IMR-90 (cell line): ENCODE results near the gene DYNC2LI1. TPM values are rescaled to one million over a fixed set of nuclear protein-coding genes. Genes with fewer than 3 reads are reported as not detected.

Experiments
- ATAC-seq: fragments of 200-7000 bp; cut with Tn5 transposase; 2 replicates; pipeline ENCODE4 v1.9.1; 2020; ENCODE audit warnings: low read depth, mild to moderate bottlenecking, moderate library complexity
- BruUV-seq: library from RNA; stranded (reverse); fragments of 400-500 nt; replicated peaks from 2 replicates; lab custom pipeline; 2021; lab: Mats Ljungman, UMichigan
- CTCF ChIA-PET: fragments of 300-600 bp; formaldehyde crosslinking; extraction: SDS; loops from one replicate; lab custom pipeline; 2021; ENCODE audit warnings: antibody characterized with exemption; lab: Yijun Ruan, JAX
- POLR2A ChIA-PET: fragments of 300-600 bp; sonication (Branson Sonifier 250); formaldehyde crosslinking; loops from one replicate; lab custom pipeline; 2022; ENCODE audit warnings: antibody characterized with exemption; ENCODE audit not compliant: unreplicated experiment; lab: Charles Lee
- DNase-seq: peaks from one replicate; pipeline ENCODE4 v3.0.0; 2013
- H2AFZ ChIP-seq: replicated peaks from 2 replicates; pipeline ENCODE3; 2013; ENCODE audit warnings: low read length, mild to moderate bottlenecking; ENCODE audit not compliant: poor library complexity
- H2AK5ac ChIP-seq: 2 replicates; pipeline ENCODE4 v1.6.1; 2013; ENCODE audit warnings: low read depth, low read length, inconsistent platforms
- H2AK9ac ChIP-seq: replicated peaks from 2 replicates; pipeline ENCODE3; 2013; ENCODE audit warnings: mild to moderate bottlenecking, low read depth, low read length, moderate library complexity; ENCODE audit not compliant: poor library complexity
- H2BK120ac ChIP-seq: 2 replicates; pipeline ENCODE4 v1.6.1; 2013; ENCODE audit warnings: low read depth, low read length, inconsistent platforms
- H2BK15ac ChIP-seq: 3 replicates; pipeline ENCODE4 v1.6.1; 2013; ENCODE audit warnings: low read depth, low read length, inconsistent platforms
- H2BK20ac ChIP-seq: 2 replicates; pipeline ENCODE4 v1.6.1; 2013; ENCODE audit warnings: low read depth, mild to moderate bottlenecking, inconsistent platforms, low read length, moderate library complexity
- H2BK5ac ChIP-seq: 2 replicates; pipeline ENCODE4 v1.6.1; 2013; ENCODE audit warnings: mild to moderate bottlenecking, low read depth, low read length, inconsistent platforms; ENCODE audit not compliant: poor library complexity, severe bottlenecking
- H3K14ac ChIP-seq: replicated peaks from 2 replicates; pipeline ENCODE4 v1.6.1; 2013; ENCODE audit warnings: low read depth, low read length, inconsistent platforms
- H3K18ac ChIP-seq: 2 replicates; pipeline ENCODE4 v1.6.1; 2013; ENCODE audit warnings: low read depth, low read length, control low read depth
- H3K23ac ChIP-seq: 2 replicates; pipeline ENCODE4 v1.6.1; 2013; ENCODE audit warnings: low read depth, low read length, inconsistent platforms
- H3K27ac ChIP-seq: 2 replicates; pipeline ENCODE4 v1.5.1; 2013; ENCODE audit warnings: mild to moderate bottlenecking, control low read depth, low read length; ENCODE audit not compliant: insufficient read depth
- H3K27me3 ChIP-seq: 2 replicates; pipeline ENCODE4 v1.6.1; 2013; ENCODE audit warnings: low read length; ENCODE audit not compliant: control insufficient read depth, insufficient read depth
- H3K36me3 ChIP-seq: 2 replicates; pipeline ENCODE4 v1.6.1; 2013; ENCODE audit warnings: low read length, mixed read lengths; ENCODE audit not compliant: control insufficient read depth, insufficient read depth
- H3K4ac ChIP-seq: 2 replicates; pipeline ENCODE4 v1.6.1; 2013; ENCODE audit warnings: low read depth, low read length, inconsistent platforms
- H3K4me1 ChIP-seq: 2 replicates; pipeline ENCODE4 v1.6.1; 2013; ENCODE audit warnings: low read length, mixed read lengths; ENCODE audit not compliant: control insufficient read depth, insufficient read depth
- H3K4me2 ChIP-seq: 2 replicates; pipeline ENCODE4 v1.6.1; 2013; ENCODE audit warnings: low read depth, mild to moderate bottlenecking, control low read depth, low read length, moderate library complexity
- H3K4me3 ChIP-seq: 2 replicates; pipeline ENCODE4 v1.5.1; 2013; ENCODE audit warnings: low read depth, mild to moderate bottlenecking, control low read depth, low read length, moderate library complexity; ENCODE audit not compliant: insufficient read depth
- H3K56ac ChIP-seq: 2 replicates; pipeline ENCODE4 v1.6.1; 2013; ENCODE audit warnings: low read length, inconsistent platforms; ENCODE audit not compliant: insufficient read depth; ENCODE audit errors: extremely low read depth
- H3K79me1 ChIP-seq, 2 experiments: 2 replicates each; pipeline ENCODE4 v1.6.1; 2013; ENCODE audit warnings: low read length in 2 of 2, inconsistent platforms in 1 of 2, low read depth in 1 of 2
- H3K9ac ChIP-seq: 2 replicates; pipeline ENCODE4 v1.6.1; 2013; ENCODE audit warnings: low read depth, low read length, control low read depth
- H3K9me1 ChIP-seq: 2 replicates; pipeline ENCODE4 v1.6.1; 2013; ENCODE audit warnings: low read length, inconsistent platforms; ENCODE audit not compliant: insufficient read depth
- H3K9me3 ChIP-seq: 2 replicates; pipeline ENCODE4 v1.6.1; 2013; ENCODE audit warnings: low read length; ENCODE audit not compliant: control insufficient read depth, insufficient read depth
- H4K20me1 ChIP-seq: 2 replicates; pipeline ENCODE4 v1.6.1; 2013; ENCODE audit warnings: low read length, inconsistent platforms; ENCODE audit not compliant: insufficient read depth
- H4K5ac ChIP-seq: 2 replicates; pipeline ENCODE4 v1.6.1; 2013; ENCODE audit warnings: mild to moderate bottlenecking, low read depth, low read length, control low read depth
- H4K8ac ChIP-seq, 2 experiments: 2 replicates each; pipeline ENCODE4 v1.6.1; 2013; ENCODE audit warnings: low read depth in 2 of 2, low read length in 2 of 2, control low read depth in 1 of 2, inconsistent platforms in 1 of 2
- H4K91ac ChIP-seq: 2 replicates; pipeline ENCODE4 v1.6.1; 2013; ENCODE audit warnings: low read depth, low read length, inconsistent platforms; ENCODE audit not compliant: insufficient read depth
- BHLHE40 ChIP-seq: fragments of 150-350 bp; IDR thresholded peaks from 2 replicates; pipeline ENCODE4 v1.6.1; 2016; ENCODE audit warnings: mild to moderate bottlenecking, low read depth, low read length
- CEBPB ChIP-seq: IDR thresholded peaks from 2 replicates; pipeline ENCODE4 v1.6.1; 2012; ENCODE audit warnings: low read depth, low read length, improper control_type of control experiment
- CHD1 ChIP-seq: IDR thresholded peaks from 2 replicates; pipeline ENCODE4 v1.6.1; 2012; ENCODE audit warnings: low read depth, low read length, improper control_type of control experiment
- FOS ChIP-seq: fragments of 150-350 bp; IDR thresholded peaks from 2 replicates; pipeline ENCODE4 v1.6.1; 2016; ENCODE audit warnings: low read depth, low read length
- MAFK ChIP-seq: IDR thresholded peaks from 2 replicates; pipeline ENCODE4 v1.6.1; 2012; ENCODE audit warnings: low read depth, low read length, improper control_type of control experiment
- MAZ ChIP-seq: IDR thresholded peaks from 2 replicates; pipeline ENCODE4 v1.6.1; 2012; ENCODE audit warnings: low read depth, mild to moderate bottlenecking, low read length, improper control_type of control experiment, moderate library complexity, borderline replicate concordance
- MXI1 ChIP-seq: IDR thresholded peaks from 2 replicates; pipeline ENCODE4 v1.6.1; 2012; ENCODE audit warnings: low read depth, mild to moderate bottlenecking, low read length, moderate library complexity, borderline replicate concordance
- NFE2L2 ChIP-seq: fragments of 150-350 bp; IDR thresholded peaks from 2 replicates; pipeline ENCODE4 v1.6.1; 2016; ENCODE audit warnings: low read depth, mild to moderate bottlenecking, low read length
- POLR2A ChIP-seq: IDR thresholded peaks from 2 replicates; pipeline ENCODE4 v1.6.1; 2012; ENCODE audit warnings: mild to moderate bottlenecking, low read depth, low read length
- RAD21 ChIP-seq: IDR thresholded peaks from 2 replicates; pipeline ENCODE4 v1.6.1; 2012; ENCODE audit warnings: low read length, improper control_type of control experiment
- RCOR1 ChIP-seq: IDR thresholded peaks from 2 replicates; pipeline ENCODE4 v1.6.1; 2012; ENCODE audit warnings: mild to moderate bottlenecking, low read length, improper control_type of control experiment; ENCODE audit not compliant: insufficient replicate concordance
- RFX5 ChIP-seq: IDR thresholded peaks from 2 replicates; pipeline ENCODE4 v1.8.0; 2012; ENCODE audit warnings: low read depth, mild to moderate bottlenecking, low read length, moderate library complexity
- SMC3 ChIP-seq: fragments of 150-350 bp; IDR thresholded peaks from 2 replicates; pipeline ENCODE4 v1.6.1; 2016; ENCODE audit warnings: low read depth, mild to moderate bottlenecking, antibody characterized with exemption, low read length, moderate library complexity
- WGBS, 2 experiments: methylation state at CpG; one replicate each; pipeline versions ENCODE4 v1.1.5 to v1.1.7; 2013; ENCODE audit warnings: missing lambda C conversion rate in 2 of 2; ENCODE audit not compliant: insufficient read length in 1 of 2; ENCODE audit errors: extremely low coverage in 2 of 2; 5-methylcytosine and 5-hydroxymethylcytosine counted together
- dilution Hi-C: fragments of 300-500 bp; cut with HindIII; formaldehyde crosslinking; loops from one replicate; pipeline ENCODE4 v1.14.3; 2018; ENCODE audit warnings: low sequenced_read_pairs; ENCODE audit not compliant: unreplicated experiment
- in situ Hi-C: fragments of 300-500 bp; cut with MboI; formaldehyde crosslinking; loops from 3 replicates; pipeline ENCODE4 v1.14.3; 2019; ENCODE audit warnings: low sequenced_read_pairs, inconsistent platforms, mixed read lengths
- intact Hi-C: fragments of 100-400 bp; cut with micrococcal nuclease; formaldehyde crosslinking; loops from 2 replicates; pipeline ENCODE4 v1.10.0; 2022
- polyA plus RNA-seq, 3 experiments: library from polyadenylated mRNA; depleted of rRNA; stranded (reverse); fragments of >200 nt; gene quantifications; 2 replicates each; pipeline ENCODE4 v1.2.3, GENCODE V29; 2012; ENCODE audit warnings: low replicate concordance in 1 of 3
- total RNA-seq: library from RNA; depleted of rRNA; stranded (reverse); fragments of >200 nt; gene quantifications from 2 replicates; pipeline ENCODE4 v1.2.3, GENCODE V29; 2012
- TF ChIP-seq, protein P1 (sequence below): conservative IDR thresholded peaks from 2 replicates; pipeline ENCODE4 v1.5.1; 2012; ENCODE audit warnings: mild to moderate bottlenecking, low read depth, low read length, improper control_type of control experiment

The DYNC2LI1 gene
- total and polyA plus RNA-seq, 2 of the 4 experiments (the other 2 are of a cell fraction): 5.2 to 10.4 TPM

DNA sequence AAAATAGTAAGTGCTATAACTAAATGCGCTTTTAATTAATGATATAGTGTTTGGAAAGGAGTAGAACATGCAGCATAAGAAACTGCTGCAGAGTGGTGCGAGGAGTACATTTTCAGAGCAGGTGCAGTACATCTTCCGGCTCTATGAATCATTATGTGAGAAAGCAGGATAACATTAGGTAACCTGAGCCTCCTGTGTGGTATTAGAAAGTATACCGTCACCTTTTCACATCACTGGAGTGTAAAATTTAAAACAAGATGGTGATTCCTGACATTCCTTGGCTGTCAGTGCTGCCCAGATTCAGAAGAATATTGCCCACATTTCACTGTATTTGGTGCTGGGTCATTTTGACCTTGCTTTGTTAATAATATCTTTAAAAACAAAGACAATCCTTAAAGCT lies 7.8 kb upstream of the DYNC2LI1 start:
- no peaks in the 10 kb centered on the region for H4K20me1 ChIP-seq

More for the DNA sequence above, 7.8 kb upstream of the DYNC2LI1 start:
- Histone ChIP-seq H2AK9ac (no peak overlapping the region), H4K91ac (no peak overlapping the region), H3K56ac (no peak overlapping the region), H3K27me3 (no peaks in the 10 kb centered on the region), H2BK20ac (no peak overlapping the region), H3K4ac (no peak overlapping the region), H3K79me1 (no peaks in the 10 kb centered on the region), H3K36me3 (peaks cover 3% of the 10 kb centered on the region), H2AFZ (no peak overlapping the region), H3K27ac (no peak overlapping the region), H2BK120ac (no peak overlapping the region), H3K14ac (no peak overlapping the region), H3K9me1 (no peaks in the 10 kb centered on the region; the same call in 1 of the 2 replicates), H3K23ac (no peak overlapping the region), H2AK5ac (no peak overlapping the region), H4K8ac (no peak overlapping the region), H2BK5ac (no peak overlapping the region), H3K9me3 (no peaks in the 10 kb centered on the region), H3K4me1 (no peaks in the 10 kb centered on the region; the same call in 1 of the 2 replicates), H3K4me3 (no peak overlapping the region), H3K4me2 (no peak overlapping the region), H2BK15ac (no peak overlapping the region), H3K9ac (no peak overlapping the region), H4K5ac (no peak overlapping the region), H3K18ac (no peak overlapping the region)
- ChIA-PET POLR2A (no interaction called here), CTCF (no interaction called here)
- ATAC-seq (no peak), DNase-seq (no peak)
- WGBS, 2 experiments: 100% methylated on average over 1 of the region's 4 CpGs; no CpG with 5 or more reads in 1 of the 2 experiments
- intact Hi-C loops (no loop called here), dilution Hi-C loops (no loop called here), in situ Hi-C loops (no loop called here)
- TF ChIP-seq RCOR1 (no peak), BHLHE40 (no peak), MAFK (no peak), FOS (no peak), SMC3 (no peak), POLR2A (no peak), CHD1 (no peak), CEBPB (no peak), MXI1 (no peak), RAD21 (no peak), RFX5 (no peak), MAZ (no peak), NFE2L2 (no peak)
- TF ChIP-seq, protein P1, sequence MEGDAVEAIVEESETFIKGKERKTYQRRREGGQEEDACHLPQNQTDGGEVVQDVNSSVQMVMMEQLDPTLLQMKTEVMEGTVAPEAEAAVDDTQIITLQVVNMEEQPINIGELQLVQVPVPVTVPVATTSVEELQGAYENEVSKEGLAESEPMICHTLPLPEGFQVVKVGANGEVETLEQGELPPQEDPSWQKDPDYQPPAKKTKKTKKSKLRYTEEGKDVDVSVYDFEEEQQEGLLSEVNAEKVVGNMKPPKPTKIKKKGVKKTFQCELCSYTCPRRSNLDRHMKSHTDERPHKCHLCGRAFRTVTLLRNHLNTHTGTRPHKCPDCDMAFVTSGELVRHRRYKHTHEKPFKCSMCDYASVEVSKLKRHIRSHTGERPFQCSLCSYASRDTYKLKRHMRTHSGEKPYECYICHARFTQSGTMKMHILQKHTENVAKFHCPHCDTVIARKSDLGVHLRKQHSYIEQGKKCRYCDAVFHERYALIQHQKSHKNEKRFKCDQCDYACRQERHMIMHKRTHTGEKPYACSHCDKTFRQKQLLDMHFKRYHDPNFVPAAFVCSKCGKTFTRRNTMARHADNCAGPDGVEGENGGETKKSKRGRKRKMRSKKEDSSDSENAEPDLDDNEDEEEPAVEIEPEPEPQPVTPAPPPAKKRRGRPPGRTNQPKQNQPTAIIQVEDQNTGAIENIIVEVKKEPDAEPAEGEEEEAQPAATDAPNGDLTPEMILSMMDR: no peak
- BruUV-seq: no TSS peak
